ENCODE data around the gene DNAJB1.

GRCh38 chr19:14520543-14520942, 2.3 kb upstream of the DNAJB1 start:
- TF ChIP-seq CTCF (conservative IDR thresholded peaks at IDR 0.05; ENCODE audit: low read depth, low read length), result no peak
- TF ChIP-seq POLR2A (IDR thresholded peaks at IDR 0.05; ENCODE audit: low read depth, low read length), result no peak
- no peak for TF ChIP-seq RAD21 (IDR thresholded peaks at IDR 0.05; ENCODE audit: low read length)
- TF ChIP-seq MAZ (IDR thresholded peaks at IDR 0.05; ENCODE audit: borderline replicate concordance, low read depth, low read length), result no peak
- TF ChIP-seq MXI1 (IDR thresholded peaks at IDR 0.05; ENCODE audit: borderline replicate concordance, low read depth, low read length), result no peak
- no peak for TF ChIP-seq SMC3 (IDR thresholded peaks at IDR 0.05; ENCODE audit: low read depth, low read length)
- TF ChIP-seq CHD1 (IDR thresholded peaks at IDR 0.05; ENCODE audit: low read depth, low read length), result no peak
- TF ChIP-seq RFX5 (IDR thresholded peaks at IDR 0.05; ENCODE audit: low read depth, low read length), result no peak
- no peak for TF ChIP-seq CEBPB (IDR thresholded peaks at IDR 0.05; ENCODE audit: low read depth, low read length)
- TF ChIP-seq BHLHE40 (IDR thresholded peaks at IDR 0.05; ENCODE audit: low read depth, low read length), result no peak
- no peak for TF ChIP-seq FOS (IDR thresholded peaks at IDR 0.05; ENCODE audit: low read depth, low read length)

Data from IMR-90 (cell line).